CD4-positive, alpha-beta T cell treated with Interleukin-17A for 4 hours (primary cell): ENCODE data around the gene EIF3B.
"Not testable (repeated sequence)": the region's sequence is repeated elsewhere in the genome, so short reads cannot be mapped to it uniquely, and the experiment has no call there.

ENCODE experiments used
- DNase-seq: peaks from one replicate; pipeline ENCODE4 v3.0.0-alpha.2; 2020; ENCODE audit warnings: mixed read lengths

EIF3B gene

GRCh38 chr7:2350055-2350454 lies 4.6 kb upstream of the EIF3B start:
- DNase-seq: no peak

GRCh38 chr7:2350861-2351260 lies 3.8 kb upstream of the EIF3B start:
- DNase-seq: no peak

GRCh38 chr7:2353113-2353935 lies 1.3 kb upstream of the EIF3B start:
- DNase-seq: no peak

- DNase-seq: peak; percentile 93
Measured at GRCh38 chr7:2353936-2354185, 766 bp upstream of the EIF3B start.

- no peak for DNase-seq
Measured at GRCh38 chr7:2354939-2355704, 495 bp downstream of the EIF3B start.

GRCh38 chr7:2355705-2356008 lies 1.0 kb downstream of the EIF3B start:
- no peak for DNase-seq

GRCh38 chr7:2357165-2357564 lies 2.5 kb downstream of the EIF3B start:
- no peak for DNase-seq

- DNase-seq: no peak
Measured at GRCh38 chr7:2357571-2357970, 2.9 kb downstream of the EIF3B start.

- no peak for DNase-seq
Measured at GRCh38 chr7:2358968-2359527, 4.4 kb downstream of the EIF3B start.

GRCh38 chr7:2359610-2360009 lies 5.0 kb downstream of the EIF3B start:
- DNase-seq: no peak

- no peak for DNase-seq
Measured at GRCh38 chr7:2360796-2361195, 6.2 kb downstream of the EIF3B start.

- DNase-seq: no peak
Measured at GRCh38 chr7:2362385-2363088, 7.9 kb downstream of the EIF3B start.

- DNase-seq: no peak
Measured at GRCh38 chr7:2369139-2369538, 14.5 kb downstream of the EIF3B start.

GRCh38 chr7:2371329-2371728 lies 16.7 kb downstream of the EIF3B start:
- DNase-seq: no peak

- no peak for DNase-seq
Measured at GRCh38 chr7:2372724-2373123, 18.1 kb downstream of the EIF3B start.

- DNase-seq: no peak
Measured at GRCh38 chr7:2373124-2373556, 18.5 kb downstream of the EIF3B start.

GRCh38 chr7:2373646-2374045 lies 19.0 kb downstream of the EIF3B start:
- DNase-seq: no peak

GRCh38 chr7:2374401-2374800 lies 19.8 kb downstream of the EIF3B start:
- no peak for DNase-seq

GRCh38 chr7:2374830-2375728 lies 20.5 kb downstream of the EIF3B start:
- DNase-seq: no peak

- no peak for DNase-seq
Measured at GRCh38 chr7:2376351-2377154, 21.9 kb downstream of the EIF3B start.

- not testable (repeated sequence) for DNase-seq
Measured at GRCh38 chr7:2377492-2377891, 22.9 kb downstream of the EIF3B start.

- not testable (repeated sequence) for DNase-seq
Measured at GRCh38 chr7:2378125-2378524, 23.5 kb downstream of the EIF3B start.
